ENCODE data around the gene RAPGEF2.

DNA sequence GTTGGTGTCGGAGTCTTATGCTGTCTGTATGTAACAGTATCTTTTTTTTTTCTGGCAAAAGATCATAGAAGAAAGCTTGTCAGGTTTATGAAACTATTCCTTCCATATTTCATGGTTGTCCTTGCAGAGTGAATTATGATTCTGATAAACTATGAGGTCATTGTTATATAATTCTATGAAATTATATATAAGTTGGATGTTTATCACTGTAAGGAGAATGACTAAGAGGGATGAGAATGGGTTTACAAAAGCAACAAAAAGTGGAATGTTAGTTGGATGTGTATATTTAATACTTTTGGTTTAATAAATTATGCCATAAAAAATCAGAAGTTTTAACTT lies 43.1 kb downstream of the RAPGEF2 start:
- TF ChIP-seq, protein P1, sequence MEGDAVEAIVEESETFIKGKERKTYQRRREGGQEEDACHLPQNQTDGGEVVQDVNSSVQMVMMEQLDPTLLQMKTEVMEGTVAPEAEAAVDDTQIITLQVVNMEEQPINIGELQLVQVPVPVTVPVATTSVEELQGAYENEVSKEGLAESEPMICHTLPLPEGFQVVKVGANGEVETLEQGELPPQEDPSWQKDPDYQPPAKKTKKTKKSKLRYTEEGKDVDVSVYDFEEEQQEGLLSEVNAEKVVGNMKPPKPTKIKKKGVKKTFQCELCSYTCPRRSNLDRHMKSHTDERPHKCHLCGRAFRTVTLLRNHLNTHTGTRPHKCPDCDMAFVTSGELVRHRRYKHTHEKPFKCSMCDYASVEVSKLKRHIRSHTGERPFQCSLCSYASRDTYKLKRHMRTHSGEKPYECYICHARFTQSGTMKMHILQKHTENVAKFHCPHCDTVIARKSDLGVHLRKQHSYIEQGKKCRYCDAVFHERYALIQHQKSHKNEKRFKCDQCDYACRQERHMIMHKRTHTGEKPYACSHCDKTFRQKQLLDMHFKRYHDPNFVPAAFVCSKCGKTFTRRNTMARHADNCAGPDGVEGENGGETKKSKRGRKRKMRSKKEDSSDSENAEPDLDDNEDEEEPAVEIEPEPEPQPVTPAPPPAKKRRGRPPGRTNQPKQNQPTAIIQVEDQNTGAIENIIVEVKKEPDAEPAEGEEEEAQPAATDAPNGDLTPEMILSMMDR (IDR thresholded peaks at IDR 0.05; ENCODE audit: insufficient read depth, low read length, poor library complexity, severe bottlenecking) = no peak
- TF ChIP-seq EZH2phosphoT487 (conservative IDR thresholded peaks at IDR 0.05; ENCODE audit: low read length) = no peak
